ENCODE measurements around the gene ADIRF.

DNA sequence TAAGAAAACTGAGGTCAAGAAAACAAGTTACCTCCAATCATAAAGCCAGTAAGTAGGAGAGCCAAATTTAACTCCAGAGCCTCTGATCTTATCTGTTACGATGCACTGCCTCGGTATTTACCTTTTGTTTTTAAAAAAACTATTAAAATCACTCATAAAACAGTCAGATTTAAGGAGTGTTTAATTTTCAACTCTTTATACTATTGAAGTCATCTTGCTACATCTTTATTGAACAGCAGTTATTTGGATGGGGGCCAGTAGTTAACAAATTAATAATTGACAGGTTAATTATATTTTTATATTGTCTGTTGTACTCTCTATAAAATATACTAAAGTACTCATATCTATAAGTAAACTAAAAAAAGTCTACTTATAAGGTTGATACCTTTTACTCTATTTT, 24.6 kb downstream of the ADIRF start:
- TF ChIP-seq RAD21 (IDR thresholded peaks at IDR 0.05; ENCODE audit: low read depth) (no peak), CREB1 (IDR thresholded peaks at IDR 0.05; ENCODE audit: low read depth) (no peak), TAF1 (IDR thresholded peaks at IDR 0.05; ENCODE audit: low read depth) (no peak), FOXM1 (IDR thresholded peaks at IDR 0.05; ENCODE audit: borderline replicate concordance, low read depth) (no peak), CEBPB (IDR thresholded peaks at IDR 0.05) (no peak), YY1 (IDR thresholded peaks at IDR 0.05; ENCODE audit: low read depth) (no peak), ZBTB7A (IDR thresholded peaks at IDR 0.05; ENCODE audit: low read depth) (no peak), TEAD4 (IDR thresholded peaks at IDR 0.05) (no peak), EGR1 (IDR thresholded peaks at IDR 0.05) (no peak), EP300 (IDR thresholded peaks at IDR 0.05; ENCODE audit: borderline replicate concordance) (no peak)
- TF ChIP-seq, protein P1, sequence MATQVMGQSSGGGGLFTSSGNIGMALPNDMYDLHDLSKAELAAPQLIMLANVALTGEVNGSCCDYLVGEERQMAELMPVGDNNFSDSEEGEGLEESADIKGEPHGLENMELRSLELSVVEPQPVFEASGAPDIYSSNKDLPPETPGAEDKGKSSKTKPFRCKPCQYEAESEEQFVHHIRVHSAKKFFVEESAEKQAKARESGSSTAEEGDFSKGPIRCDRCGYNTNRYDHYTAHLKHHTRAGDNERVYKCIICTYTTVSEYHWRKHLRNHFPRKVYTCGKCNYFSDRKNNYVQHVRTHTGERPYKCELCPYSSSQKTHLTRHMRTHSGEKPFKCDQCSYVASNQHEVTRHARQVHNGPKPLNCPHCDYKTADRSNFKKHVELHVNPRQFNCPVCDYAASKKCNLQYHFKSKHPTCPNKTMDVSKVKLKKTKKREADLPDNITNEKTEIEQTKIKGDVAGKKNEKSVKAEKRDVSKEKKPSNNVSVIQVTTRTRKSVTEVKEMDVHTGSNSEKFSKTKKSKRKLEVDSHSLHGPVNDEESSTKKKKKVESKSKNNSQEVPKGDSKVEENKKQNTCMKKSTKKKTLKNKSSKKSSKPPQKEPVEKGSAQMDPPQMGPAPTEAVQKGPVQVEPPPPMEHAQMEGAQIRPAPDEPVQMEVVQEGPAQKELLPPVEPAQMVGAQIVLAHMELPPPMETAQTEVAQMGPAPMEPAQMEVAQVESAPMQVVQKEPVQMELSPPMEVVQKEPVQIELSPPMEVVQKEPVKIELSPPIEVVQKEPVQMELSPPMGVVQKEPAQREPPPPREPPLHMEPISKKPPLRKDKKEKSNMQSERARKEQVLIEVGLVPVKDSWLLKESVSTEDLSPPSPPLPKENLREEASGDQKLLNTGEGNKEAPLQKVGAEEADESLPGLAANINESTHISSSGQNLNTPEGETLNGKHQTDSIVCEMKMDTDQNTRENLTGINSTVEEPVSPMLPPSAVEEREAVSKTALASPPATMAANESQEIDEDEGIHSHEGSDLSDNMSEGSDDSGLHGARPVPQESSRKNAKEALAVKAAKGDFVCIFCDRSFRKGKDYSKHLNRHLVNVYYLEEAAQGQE (IDR thresholded peaks at IDR 0.05; ENCODE audit: low read depth): no peak
- TF ChIP-seq, protein P2, sequence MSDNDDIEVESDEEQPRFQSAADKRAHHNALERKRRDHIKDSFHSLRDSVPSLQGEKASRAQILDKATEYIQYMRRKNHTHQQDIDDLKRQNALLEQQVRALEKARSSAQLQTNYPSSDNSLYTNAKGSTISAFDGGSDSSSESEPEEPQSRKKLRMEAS (IDR thresholded peaks at IDR 0.05): no peak

Data from Ishikawa (cell line).